GM18526 (cell line): ENCODE results near the gene DLST.

Source experiments
- POLR2A ChIP-seq: IDR thresholded peaks from 3 replicates; pipeline ENCODE4 v1.6.1; 2011; ENCODE audit not compliant: insufficient read length; ENCODE audit errors: extremely low read depth

Gene DLST

GRCh38 chr14:74881431-74882102 is at the start of gene DLST:
TSS of gene DLST (plus strand) at chr14:74881916. CDS start at chr14:74881954, 38 bp downstream.
- peak; percentile 94 for TF ChIP-seq POLR2A

GRCh38 chr14:74832849-74833248 is 48.9 kb upstream of the DLST start:
- TF ChIP-seq POLR2A, result no peak

DNA sequence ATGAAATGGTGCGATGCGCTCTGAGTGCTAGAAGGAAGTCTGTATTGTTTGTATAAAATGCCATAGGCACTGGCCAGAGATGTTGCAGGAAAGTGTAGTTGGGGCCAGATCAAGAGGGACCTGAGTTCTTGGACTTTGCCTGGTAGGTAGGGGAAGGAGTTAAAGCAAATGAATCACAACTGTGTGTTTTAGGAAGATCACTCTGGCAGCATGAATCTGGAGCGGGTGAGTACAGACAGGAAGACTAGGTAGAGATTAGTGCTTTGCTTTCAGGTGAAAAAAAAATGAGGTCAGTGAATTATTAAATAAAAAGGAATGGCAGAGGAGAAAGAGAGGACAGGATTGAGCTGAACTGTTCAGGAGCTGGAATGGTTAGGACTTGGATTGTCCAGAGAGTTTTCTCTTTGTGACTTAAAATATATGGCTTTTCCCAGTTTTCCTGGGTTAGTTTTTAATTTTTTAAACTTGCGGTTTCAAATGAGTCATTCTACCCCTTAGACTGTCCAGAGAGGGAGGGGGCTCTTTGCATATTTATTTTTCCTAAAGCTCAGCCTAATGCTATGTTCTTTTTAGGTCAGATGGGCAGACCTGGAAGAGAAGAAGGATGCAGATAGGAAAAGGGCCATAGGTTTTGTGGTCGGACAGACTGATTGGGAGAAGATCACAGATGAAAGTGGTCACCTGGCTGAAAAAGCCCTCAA is 46.9 kb upstream of the DLST start:
- no peak for TF ChIP-seq POLR2A

DNA sequence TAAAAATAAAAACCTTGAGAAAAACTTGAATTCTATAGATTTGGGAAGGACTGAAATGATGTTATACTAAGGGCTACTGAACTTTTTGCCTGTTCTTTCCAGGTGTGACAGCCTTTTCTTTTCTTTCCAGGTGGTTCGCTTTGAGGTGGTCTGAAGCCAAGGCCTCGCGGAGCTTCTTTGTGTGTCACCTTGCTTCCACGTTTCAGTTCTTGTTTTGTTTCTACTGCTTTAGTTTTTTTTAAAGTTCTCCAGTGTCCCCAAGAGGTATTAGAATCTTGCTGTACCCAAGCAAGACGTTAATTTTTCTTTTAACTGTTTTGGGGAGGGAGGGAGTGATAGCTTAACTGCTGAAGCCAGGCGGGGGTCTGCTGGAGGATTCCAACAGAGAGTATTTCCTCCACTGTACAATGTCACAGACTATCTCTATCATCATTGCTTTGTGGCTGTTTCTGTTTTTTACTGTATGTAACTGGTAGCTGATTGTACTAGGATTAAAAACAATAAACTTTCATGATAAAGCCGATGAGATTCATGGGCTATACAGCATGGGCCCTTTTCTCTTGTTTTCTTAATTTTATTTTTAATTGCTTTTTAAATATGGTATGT is 46.0 kb upstream of the DLST start:
- TF ChIP-seq POLR2A, result no peak

DNA sequence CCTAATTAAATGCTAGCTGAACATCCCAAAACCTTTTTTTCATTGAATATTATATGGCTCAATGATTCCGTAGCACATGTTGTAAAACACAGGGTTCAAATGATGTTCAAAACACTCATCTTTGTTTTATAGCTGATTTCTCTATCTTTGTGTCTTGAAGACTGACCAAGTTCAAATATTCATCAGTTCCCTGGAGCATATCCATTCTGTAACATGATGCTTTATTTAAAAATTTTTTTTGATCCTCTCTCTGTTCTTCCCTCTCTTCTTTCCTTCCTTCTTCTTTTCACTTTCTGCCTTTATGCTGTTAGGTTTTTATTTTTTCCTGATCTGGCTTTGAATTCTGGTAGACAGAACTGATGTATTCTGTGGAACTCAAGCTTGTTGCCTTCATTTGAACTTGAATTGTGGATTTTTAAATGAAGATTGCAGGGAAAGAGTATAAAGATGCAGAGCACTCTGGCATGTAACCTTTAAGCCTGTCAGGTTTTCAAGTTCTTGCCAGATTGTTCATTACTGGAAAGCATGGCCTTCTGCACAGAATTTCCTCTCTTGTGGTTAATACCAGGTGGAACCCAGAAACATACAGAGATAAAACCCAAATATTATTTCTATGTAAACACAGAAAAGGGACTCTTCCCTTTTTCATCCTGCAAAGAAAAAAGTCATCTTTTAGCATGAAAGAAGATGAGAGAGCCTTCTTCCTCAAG is 45.3 kb upstream of the DLST start:
- TF ChIP-seq POLR2A, result no peak

- TF ChIP-seq POLR2A, result no peak
Measured at GRCh38 chr14:74838166-74838565, 43.5 kb upstream of the DLST start.

GRCh38 chr14:74840603-74841030 is 41.1 kb upstream of the DLST start:
- TF ChIP-seq POLR2A, result no peak

GRCh38 chr14:74841230-74842207 is 40.2 kb upstream of the DLST start:
- no peak for TF ChIP-seq POLR2A

DNA sequence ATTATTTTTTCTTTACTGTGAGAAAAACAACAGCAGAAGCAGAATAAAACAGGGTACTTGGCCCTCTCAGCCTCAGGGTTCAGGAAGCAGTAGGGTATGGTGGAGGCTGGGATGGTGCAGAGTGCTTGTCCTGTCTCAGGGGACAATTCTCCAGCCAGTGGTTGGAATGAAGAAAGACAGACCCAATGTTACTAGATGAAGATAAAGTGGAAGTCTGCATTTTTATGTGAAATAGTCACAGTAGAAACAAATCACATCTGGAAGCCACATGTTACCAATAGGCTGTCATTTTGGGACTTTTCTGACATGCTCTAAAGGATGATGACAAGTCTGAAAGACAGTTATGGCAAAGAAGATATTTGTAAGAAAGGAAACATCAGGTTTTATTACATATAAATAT is 38.1 kb upstream of the DLST start:
- no peak for TF ChIP-seq POLR2A

DNA sequence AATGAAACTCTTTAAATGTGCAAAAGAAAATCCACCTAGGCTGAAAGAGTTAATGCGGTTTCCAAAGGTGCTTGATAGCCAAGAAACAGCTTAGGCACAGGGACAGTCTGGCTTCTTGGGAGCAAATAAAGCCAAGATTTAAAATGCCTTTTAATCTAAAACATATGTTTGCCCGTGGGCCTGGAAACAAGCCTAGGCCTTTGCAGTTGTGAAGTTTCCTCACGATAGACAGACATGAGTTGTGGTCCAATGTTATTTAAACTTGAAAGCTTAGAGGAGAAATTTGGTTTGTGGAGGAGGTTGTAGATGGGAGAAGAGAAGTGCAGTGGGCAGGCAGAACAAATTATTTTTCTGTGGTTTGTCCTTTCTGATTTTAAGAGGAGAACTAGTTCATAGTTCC is 35.5 kb upstream of the DLST start:
- TF ChIP-seq POLR2A, result no peak

GRCh38 chr14:74846968-74847665 is 34.6 kb upstream of the DLST start:
- TF ChIP-seq POLR2A, result no peak

GRCh38 chr14:74848768-74849167 is 32.9 kb upstream of the DLST start:
- no peak for TF ChIP-seq POLR2A

DNA sequence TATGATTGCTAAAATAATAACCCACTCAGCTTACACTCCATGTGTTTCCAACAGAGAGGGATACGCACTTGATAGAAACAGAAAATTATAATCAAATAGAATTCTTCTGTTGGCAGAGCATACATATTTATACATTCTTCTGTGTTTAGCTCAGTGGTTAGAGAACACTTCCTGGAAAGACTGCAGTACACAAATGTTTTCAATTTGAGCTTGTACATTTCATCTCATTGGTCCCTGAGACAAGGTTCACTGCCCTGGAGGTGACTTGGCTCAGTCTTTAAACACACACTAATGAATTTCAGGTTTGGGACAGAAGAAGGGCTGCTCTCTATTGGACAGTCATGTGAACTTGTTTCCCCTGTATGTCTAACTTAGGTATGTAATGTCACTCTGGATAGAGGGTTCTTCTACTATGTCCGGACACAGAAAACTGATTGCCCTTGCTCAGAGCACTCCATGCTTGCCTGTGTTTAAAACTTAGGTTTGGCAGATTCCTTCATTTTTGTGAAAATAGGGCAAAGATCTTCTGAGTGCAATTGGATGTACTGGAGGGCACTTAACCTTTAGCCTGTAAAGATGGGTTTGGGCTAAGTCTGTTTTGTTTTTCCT is 28.7 kb upstream of the DLST start:
- TF ChIP-seq POLR2A, result no peak

- no peak for TF ChIP-seq POLR2A
Measured at GRCh38 chr14:74853581-74853980, 28.1 kb upstream of the DLST start.

DNA sequence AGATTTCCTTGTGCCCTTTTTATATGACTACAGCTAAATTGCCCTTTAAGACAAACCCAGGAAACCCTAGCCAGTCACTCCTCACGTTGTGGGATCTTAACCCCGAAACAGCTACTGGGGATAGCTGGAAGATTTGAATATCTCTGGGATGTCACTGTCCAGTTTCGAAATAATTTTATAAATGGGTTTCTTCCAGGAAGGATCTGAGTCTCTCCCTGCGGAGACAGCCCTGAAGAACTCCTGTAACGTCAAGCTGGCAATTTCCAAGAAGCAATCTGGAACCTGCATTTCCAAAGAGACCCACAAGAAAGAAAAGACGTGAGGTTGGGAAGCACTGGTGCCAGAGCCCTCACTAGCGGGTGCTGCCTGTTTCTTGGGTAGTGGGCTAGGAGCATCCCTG is 26.7 kb upstream of the DLST start:
- TF ChIP-seq POLR2A, result no peak
